Transverse colon (tissue), 4 donors: ENCODE data around the gene FRMD6.

ENCODE experiments used
- CTCF ChIP-seq, 5 experiments: fragments of 200-600 bp in 3 of 5; fragments of 450-650 bp in 2 of 5; sonication (generic) in 3 of 5; IDR thresholded peaks; 1 replicate in 2 of 5; 2 replicates in 3 of 5; pipeline ENCODE4 v1.5.1; 2016 to 2017; ENCODE audit warnings: antibody characterized with exemption in 5 of 5, inconsistent platforms in 3 of 5, mild to moderate bottlenecking in 2 of 5, moderate library complexity in 1 of 5
- EP300 ChIP-seq: sonication (generic); formaldehyde crosslinking; IDR thresholded peaks from one replicate; pipeline ENCODE4 v1.6.1; 2017; ENCODE audit warnings: antibody characterized with exemption, low read depth
- POLR2A ChIP-seq: fragments of 450-650 bp; IDR thresholded peaks from one replicate; pipeline ENCODE4 v1.6.1; 2016; ENCODE audit warnings: antibody characterized with exemption, mild to moderate bottlenecking, moderate library complexity
- POLR2AphosphoS5 ChIP-seq, 3 donors: sonication (generic); formaldehyde crosslinking; IDR thresholded peaks; one replicate each; pipeline ENCODE4 v1.6.1; 2016; ENCODE audit warnings: antibody characterized with exemption in 3 of 3

GRCh38 chr14:51691176-51691575 lies 39.5 kb downstream of the FRMD6 start:
- no peak for TF ChIP-seq POLR2A
- no peak for TF ChIP-seq CTCF (IDR thresholded peaks at IDR 0.05)
- TF ChIP-seq EP300: no peak
- no peak for TF ChIP-seq POLR2AphosphoS5 (IDR thresholded peaks at IDR 0.05)
